ENCODE results near the gene MOB4. TPM values are rescaled to one million over a fixed set of nuclear protein-coding genes. Genes with fewer than 3 reads are reported as not detected.

The MOB4 gene
- total RNA-seq, 2 donors from 2014 or later, result 24.7 to 34.1 TPM

GRCh38 chr2:197513915-197514314, 2.0 kb upstream of the MOB4 start:
- no peaks in the 10 kb centered on the region for H3K4me1 ChIP-seq
- DNase-seq, result no peak
- no peak overlapping the region for H3K27ac ChIP-seq
- no peak overlapping the region for H3K4me3 ChIP-seq
- no peak overlapping the region for H3K9ac ChIP-seq (ENCODE audit: low read depth in 2 of 2, low read length in 2 of 2)
- no peaks in the 10 kb centered on the region for H3K36me3 ChIP-seq
- intact Hi-C loops (cut with DNase I), result loop anchor here (10.0 kb wide), 2 partner anchors 59 to 191 kb away; partner anchors contain the start of genes COQ10B and MARS2
- no peak for TF ChIP-seq CTCF (IDR thresholded peaks at IDR 0.05)
- no peaks in the 10 kb centered on the region for H3K27me3 ChIP-seq
- no peaks in the 10 kb centered on the region for H3K9me3 ChIP-seq

GRCh38 chr2:197514754-197515153, 1.1 kb upstream of the MOB4 start:
- peak overlapping the region; percentile 97 for H3K27ac ChIP-seq
- H3K4me1 ChIP-seq, result no peaks in the 10 kb centered on the region
- no peak overlapping the region for H3K4me3 ChIP-seq
- H3K9ac ChIP-seq (ENCODE audit: low read depth in 2 of 2, low read length in 2 of 2), result peak overlapping the region in 1 of 2 donors; percentile 89
- no peaks in the 10 kb centered on the region for H3K9me3 ChIP-seq
- no peaks in the 10 kb centered on the region for H3K27me3 ChIP-seq
- no peak for DNase-seq
- TF ChIP-seq CTCF (IDR thresholded peaks at IDR 0.05), result no peak
- intact Hi-C loops (cut with DNase I), result loop anchor here (10.0 kb wide), 2 partner anchors 60 to 190 kb away; partner anchors contain the start of genes COQ10B and MARS2
- H3K36me3 ChIP-seq, result no peaks in the 10 kb centered on the region

- intact Hi-C loops (cut with DNase I), result loop anchor here (10.0 kb wide), 2 partner anchors 61 to 189 kb away; partner anchors contain the start of genes COQ10B and MARS2
- Histone ChIP-seq H3K27me3 (no peaks in the 10 kb centered on the region), H3K9me3 (no peaks in the 10 kb centered on the region), H3K36me3 (no peaks in the 10 kb centered on the region), H3K4me3 (peak overlapping the region; percentile 87), H3K4me1 (no peaks in the 10 kb centered on the region), H3K9ac (ENCODE audit: low read depth in 2 of 2, low read length in 2 of 2) (peak overlapping the region; percentile 73 to 89), H3K27ac (peak overlapping the region; percentile 97)
- DNase-seq, result peak; percentile 42
- no peak for TF ChIP-seq CTCF (IDR thresholded peaks at IDR 0.05)
Measured at GRCh38 chr2:197515315-197515738, 539 bp upstream of the MOB4 start.

- intact Hi-C loops (cut with DNase I), result loop anchor here (10.0 kb wide), 2 partner anchors 62 to 188 kb away; partner anchors contain the start of genes COQ10B and MARS2
- H3K27me3 ChIP-seq, result no peaks in the 10 kb centered on the region
- peak overlapping the region; percentile 97 for H3K27ac ChIP-seq
- no peaks in the 10 kb centered on the region for H3K4me1 ChIP-seq
- no peaks in the 10 kb centered on the region for H3K36me3 ChIP-seq
- no peaks in the 10 kb centered on the region for H3K9me3 ChIP-seq
- TF ChIP-seq CTCF (IDR thresholded peaks at IDR 0.05), result no peak
- H3K4me3 ChIP-seq, result peak overlapping the region; percentile 87
- peak overlapping the region; percentile 89 to 96 for H3K9ac ChIP-seq (ENCODE audit: low read depth in 2 of 2, low read length in 2 of 2)
- peak; percentile 55 for DNase-seq
Measured at GRCh38 chr2:197516393-197516761, 511 bp downstream of the MOB4 start.

GRCh38 chr2:197517150-197517549, 1.3 kb downstream of the MOB4 start:
- no peak for TF ChIP-seq CTCF (IDR thresholded peaks at IDR 0.05)
- Histone ChIP-seq H3K27me3 (no peaks in the 10 kb centered on the region), H3K27ac (no peak overlapping the region), H3K4me3 (peak overlapping the region; percentile 87), H3K4me1 (no peaks in the 10 kb centered on the region), H3K9me3 (no peaks in the 10 kb centered on the region), H3K9ac (ENCODE audit: low read depth in 2 of 2, low read length in 2 of 2) (peak overlapping the region; percentile 89 to 96), H3K36me3 (no peaks in the 10 kb centered on the region)
- intact Hi-C loops (cut with DNase I), result loop anchor here (10.0 kb wide), 2 partner anchors 62 to 188 kb away; partner anchors contain the start of genes COQ10B and MARS2
- DNase-seq, result no peak
